CD4-positive, alpha-beta T cell treated with Interleukin-21 for 1 hour (primary cell): ENCODE data around the gene CNNM1.

Experiments used
- DNase-seq: peaks from one replicate; pipeline ENCODE4 v3.0.0-alpha.2; 2020

The CNNM1 gene

DNA sequence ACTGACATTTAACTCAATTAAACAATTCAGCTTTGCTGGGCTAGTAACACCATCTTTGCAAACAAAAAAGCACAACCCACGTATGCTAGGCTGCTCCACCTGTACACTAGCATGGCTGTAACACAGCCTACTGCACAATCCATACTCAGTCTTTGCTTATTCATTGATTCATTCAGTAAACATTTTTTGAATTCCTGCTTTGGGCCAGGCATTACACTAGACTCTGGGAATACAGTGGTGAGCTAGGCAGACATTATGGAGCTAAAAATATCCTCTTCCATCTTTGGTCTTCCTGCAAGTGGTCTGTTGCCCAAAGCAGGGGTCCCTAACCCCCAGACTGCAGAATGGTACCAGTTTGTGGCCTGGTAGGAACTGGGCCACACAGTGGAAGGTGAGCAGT lies 9.9 kb downstream of the CNNM1 start:
- DNase-seq, result no peak

DNA sequence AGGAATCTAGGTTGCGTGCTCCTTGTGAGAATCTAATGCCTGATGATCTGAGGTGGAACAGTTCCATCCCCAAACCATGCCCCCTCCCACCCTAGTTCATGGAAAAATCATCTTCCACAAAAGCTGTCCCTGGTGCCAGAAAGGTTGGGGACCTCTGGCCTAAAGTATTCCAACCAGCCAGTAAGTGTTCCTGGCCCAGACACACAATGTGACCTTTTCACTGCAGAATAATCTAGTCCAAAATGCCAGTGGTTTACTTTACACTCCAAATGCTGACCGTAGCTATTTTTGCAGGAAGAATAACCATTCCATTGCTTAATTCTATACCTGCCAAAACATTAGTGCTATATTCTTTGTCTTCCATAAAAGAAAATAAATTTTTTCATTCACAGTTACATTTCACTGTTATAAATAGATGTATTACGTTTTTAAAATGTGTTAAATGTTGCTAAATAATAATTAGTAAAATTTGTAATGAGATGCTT lies 10.4 kb downstream of the CNNM1 start:
- no peak for DNase-seq

DNA sequence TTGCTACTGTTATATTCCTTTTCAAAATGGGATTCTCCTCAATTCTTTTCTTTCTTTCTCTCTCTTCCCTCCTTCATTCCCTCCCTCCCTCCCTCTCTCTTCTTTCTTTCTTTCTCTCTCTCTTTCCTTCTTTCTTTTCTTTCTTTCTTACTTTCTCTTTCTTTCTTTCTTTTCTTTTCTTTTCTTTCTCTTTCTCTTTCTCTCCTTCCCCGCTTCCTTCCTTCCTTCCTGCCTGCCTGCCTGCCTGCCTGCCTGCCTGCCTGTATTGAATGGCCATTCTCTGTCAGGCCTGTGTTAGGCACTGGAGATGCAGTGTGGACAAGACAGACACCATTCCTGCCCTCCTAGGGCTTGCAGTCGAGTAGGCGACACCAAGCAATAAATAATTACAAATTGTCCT lies 11.5 kb downstream of the CNNM1 start:
- no peak for DNase-seq

DNA sequence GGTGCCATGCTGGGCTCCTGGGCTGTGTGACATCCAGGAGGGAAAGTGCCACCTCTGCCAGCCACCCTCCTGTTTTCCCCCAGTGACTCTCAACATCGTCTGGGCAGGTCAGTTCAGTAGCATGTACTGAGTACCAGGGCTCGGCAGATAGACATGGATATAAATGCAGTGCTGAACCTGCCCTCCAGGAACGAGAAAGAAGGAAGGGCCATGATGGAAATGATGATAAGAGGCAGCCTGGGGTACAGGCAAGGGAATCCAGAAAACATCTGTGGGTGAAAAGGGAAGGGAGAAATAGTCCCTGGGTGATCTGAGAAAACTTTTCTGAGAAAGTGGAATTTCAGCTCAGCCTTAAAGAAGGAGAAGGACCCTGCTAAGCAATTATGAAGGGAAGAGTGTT lies 12.1 kb downstream of the CNNM1 start:
- no peak for DNase-seq

DNA sequence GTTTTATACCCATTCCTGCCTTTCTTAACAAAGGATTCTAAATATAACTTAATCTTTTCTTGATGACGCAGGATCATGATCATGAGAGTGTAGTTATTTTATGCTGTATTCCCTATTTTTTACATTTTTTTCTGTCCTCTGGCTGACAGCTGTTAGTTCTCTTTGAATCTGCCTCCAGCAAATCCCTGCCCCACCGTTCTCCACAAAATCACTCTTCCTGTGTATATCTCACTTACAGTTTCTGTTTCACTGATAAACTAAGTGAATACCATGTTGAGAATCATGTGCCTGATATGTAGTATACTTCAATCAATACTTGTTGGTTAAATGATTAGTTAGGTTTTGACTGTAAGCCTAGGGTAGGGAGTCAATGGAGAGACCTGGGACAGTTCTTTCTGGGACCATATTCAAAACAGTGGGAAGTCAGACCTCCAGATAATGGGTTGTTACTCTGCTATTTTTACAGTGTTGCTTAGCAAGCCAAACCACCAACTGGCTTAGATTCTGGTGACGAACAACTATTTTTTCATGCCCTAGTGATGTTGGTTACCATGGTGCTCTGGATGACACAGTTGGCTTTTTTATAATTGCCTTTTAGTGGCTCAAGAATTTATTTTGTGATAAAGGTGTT lies 12.8 kb downstream of the CNNM1 start:
- no peak for DNase-seq

DNA sequence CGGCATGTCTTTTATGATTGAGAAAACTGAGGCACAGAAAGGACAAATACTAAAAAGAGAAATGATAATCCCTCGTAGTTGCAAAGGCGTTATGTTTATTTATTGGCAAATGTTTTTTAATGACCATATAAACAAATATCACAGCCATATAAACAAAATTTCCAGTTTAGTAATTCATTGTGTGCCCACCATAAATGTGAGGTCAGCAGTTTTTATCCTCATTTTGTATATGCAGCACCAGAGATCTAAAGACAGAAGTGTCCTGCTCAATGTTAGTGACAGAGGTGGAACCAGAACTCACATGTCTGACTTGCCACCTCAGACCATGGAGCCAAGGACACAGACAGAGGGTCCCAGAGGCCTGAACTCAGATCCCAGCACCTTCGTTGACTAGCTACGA lies 14.1 kb downstream of the CNNM1 start:
- no peak for DNase-seq

DNA sequence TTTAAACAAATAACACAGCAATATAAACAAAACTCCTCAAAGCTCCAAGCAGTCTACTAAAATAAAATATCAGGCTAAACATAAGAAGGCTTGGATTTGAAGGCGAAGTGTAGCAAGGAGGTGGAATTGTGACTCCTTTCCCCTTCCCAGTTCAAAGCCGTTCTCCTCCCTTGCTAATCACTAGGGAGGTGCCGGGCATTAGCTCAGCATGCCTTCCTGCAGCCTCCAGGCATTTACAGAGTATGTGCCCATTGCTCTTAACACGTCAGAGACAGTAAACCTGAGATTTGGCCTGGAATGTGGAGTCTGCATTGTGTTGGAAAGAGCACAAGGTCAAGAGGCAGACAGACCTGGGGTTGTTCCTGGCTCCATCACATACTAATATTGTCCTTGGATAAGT lies 15.6 kb downstream of the CNNM1 start:
- no peak for DNase-seq

DNA sequence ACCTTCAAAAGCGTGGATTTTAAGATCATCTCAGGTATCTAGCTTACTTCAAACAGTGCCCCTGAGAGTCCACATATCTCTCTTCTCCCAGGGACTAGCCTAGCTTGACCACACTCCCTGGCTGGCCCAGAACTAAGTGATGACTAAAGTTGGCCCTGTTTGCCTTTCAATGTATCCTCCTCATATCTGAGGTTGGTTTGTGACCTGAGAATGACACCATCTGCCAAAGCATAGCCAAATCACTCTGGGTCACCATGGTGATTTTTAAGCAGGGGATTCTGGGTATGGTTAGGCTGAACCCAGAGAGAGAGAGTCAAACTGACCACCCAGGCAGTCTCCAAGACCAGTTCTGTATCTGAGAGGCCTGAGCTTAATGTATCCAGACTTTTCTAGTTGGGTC lies 16.2 kb downstream of the CNNM1 start:
- DNase-seq, result no peak

DNA sequence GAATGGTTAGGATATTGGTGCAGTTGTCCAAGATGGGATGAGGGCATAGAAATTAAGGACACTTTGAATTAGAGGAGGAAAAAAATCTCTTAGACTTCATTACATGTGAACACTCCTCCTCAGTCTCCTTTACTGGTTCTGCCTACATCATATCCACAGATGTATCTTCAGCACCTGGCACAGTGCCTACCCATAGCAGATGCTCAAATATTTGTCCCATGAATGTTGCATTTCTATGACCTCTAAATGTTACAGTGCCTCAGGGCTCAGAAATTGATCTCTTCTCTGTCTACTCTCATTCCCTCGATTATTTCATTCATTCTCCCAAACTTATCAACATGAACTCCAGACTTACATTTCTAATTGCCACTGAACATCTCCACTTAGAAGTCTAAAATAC lies 17.1 kb downstream of the CNNM1 start:
- no peak for DNase-seq

DNA sequence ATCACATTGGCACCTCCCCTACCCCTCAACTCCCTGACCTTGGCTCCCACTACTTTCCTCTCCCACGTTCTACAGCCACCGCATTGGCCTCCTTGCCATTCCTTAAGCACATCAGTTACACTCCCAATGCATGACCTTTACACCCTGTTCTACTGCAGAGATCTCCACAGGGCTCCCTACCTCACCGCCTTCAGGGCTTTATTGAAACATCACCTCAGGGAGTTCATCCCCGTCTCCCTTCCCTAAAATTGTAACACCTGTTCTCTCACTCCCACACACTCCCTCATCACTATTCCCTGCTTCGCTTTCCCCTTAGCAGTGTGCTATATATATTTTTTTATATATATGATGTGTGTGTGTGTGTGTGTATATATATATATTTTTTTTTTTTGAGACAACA lies 18.5 kb downstream of the CNNM1 start:
- no peak for DNase-seq

DNA sequence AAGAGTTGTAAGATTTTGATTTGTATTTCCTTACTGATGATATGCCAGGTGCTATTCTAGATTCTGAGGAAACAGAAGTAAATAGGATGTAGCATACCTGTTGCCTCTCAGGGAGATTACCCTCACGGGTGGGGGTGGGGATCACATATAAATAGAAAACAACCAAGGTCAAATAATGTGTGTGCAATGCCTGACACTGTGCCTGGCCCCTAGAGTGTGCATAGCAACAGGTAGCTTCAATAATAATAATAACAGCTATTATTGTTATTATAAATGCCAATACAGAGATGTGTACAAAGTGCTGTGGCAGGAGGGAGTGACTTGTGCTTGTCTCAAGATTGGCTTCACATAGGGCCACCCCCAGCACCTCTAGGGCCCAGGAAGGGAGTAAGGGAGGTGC lies 24.0 kb downstream of the CNNM1 start:
- DNase-seq, result no peak

DNA sequence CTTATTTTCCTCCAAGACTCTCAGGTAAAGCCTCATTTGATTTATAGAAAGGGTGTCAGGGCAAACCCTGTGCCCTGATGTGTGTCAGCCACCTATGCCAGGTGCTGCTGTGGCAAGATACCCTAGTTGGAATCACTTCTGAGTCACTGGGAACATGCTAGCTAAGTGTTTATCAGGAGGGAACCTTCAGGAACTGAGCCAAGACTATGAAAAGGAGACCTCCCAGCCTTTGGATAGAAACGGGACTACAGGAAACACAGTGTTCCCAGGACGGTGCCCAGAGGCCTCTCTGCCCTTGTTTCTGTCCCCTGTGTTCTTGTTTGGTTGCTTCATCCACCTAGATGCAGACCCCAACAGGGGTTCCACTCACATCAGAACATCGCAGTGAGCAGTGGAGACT lies 28.5 kb downstream of the CNNM1 start:
- DNase-seq, result no peak

DNA sequence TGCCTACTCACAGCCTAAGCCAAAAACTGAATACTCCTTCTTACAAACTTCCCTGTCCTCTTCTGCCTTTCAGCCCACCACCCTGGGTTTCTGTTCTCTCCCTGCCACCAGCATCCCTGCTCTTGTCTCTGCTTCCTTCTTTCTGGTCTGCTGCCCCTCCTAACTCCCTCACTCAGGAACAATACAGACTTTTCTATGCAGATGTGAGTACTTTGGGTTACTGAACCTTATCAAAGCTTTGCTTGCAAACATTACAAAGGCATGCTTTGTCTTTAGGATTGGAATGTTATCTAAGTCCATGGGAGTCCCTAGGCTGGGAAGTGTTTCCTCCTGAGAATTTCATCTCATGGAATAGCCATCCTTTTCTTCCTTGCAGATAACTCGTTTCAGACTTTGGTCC lies 28.9 kb downstream of the CNNM1 start:
- no peak for DNase-seq

DNA sequence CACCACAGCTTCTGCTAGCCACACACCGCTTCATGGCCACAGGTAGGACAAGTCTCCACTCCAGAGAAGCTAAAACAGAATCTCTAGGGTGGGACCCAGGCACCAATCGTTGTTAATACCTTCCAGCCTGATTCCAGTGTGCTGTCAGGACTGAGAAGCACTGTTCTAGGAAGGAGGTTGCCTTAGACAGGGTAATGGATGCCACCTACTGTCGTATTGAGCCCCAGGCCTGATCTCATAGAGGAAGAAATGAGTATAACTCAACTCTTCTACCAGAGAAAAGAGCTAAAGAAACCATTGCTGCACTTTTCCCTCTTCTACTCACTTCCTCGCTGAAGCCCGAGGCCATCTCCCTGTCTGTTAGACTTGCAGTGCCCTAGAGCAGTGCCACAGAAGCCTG lies 31.8 kb downstream of the CNNM1 start:
- no peak for DNase-seq

DNA sequence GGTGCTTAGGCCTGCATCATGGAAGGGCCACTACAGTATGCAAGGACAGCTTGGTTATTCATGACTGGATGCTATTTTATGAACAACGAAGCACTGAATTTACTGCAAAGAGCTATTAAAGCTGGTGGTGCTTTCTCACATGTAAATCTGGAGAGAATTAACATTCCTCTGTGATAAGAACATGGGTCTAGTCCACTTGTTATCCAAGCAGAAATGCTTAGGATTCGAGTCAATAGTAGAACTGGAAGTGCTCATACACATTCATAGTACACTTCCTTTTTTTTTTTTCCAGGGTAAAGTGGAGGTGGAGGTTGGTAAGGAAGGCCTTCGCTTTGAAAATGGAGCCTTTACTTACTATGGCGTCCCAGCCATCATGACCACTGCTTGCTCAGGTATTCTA lies 35.0 kb downstream of the CNNM1 start:
- no peak for DNase-seq

DNA sequence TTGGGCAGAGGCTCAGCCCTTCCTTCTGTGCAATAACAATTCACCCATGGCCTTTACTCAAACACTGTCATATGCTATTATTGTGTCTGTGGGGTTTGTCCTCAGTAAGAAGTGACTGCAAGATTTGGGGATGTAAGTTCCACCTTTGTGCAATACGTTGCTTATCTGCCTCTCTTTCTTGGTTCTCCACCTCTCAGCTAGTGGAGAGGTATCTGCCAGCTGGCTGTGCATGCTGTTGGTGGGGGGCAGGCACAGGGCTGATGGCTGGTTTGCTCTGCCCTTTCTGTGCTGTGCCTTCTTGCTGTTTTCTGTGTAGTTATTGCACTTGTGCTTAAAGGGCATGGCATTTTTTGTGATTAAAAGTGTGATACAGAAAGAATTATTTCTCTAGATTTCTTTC lies 36.2 kb downstream of the CNNM1 start:
- no peak for DNase-seq

DNA sequence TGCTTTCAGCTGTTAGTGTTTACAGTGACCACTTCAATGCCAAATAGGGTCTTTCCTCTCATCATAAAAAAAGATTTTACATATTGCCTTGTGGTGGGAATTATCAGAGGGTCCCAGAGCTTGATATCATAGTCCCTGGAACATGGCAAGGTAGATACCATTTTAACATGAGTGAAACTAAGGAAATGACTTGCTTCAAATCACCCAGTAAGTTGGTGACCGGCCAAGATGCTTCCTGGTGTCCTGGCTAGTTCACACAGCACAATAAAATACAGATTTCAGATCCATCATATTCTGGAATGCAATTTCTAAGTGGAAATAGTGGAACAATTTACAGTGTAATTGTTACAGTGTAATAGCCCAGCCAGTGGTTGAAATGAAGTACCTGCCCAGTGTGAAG lies 36.6 kb downstream of the CNNM1 start:
- no peak for DNase-seq

DNA sequence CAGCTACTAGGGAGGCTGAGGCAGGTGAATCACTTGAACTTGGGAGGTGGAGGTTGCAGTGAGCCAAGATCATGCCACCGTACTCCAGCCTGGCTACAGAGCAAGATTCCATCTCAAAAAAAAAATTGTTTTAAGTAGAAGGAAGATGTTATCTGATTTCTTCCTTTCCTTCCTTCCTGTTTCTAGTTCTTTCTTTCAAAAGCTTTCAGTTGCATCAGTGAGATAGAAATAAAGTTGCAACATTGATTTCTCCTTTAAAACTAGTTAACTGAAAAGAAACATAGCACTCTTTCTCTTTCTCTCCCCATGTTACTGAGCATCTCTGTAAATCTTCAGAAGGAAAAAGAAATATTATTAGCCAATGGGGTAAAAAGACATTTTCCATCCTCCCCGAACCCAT lies 37.5 kb downstream of the CNNM1 start:
- DNase-seq, result no peak

DNA sequence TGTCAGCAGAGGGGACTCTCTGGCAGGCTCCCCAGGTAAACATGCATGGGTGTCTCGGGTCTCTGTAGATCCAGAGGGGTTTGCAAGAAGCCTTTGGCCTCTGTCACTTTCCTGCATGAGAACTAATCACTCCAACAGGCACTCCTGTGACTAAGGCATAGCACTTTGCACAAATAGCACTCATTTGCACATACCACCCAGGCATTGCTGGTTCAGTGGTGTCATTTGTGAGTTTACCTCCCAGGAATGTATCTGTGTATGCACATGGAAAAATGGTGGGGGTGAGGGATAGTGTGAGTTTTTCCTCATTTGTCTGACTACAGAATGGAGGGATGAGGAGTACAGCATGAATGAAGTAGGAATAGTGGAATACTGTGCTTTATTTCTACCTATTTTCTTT lies 39.5 kb downstream of the CNNM1 start:
- no peak for DNase-seq

DNA sequence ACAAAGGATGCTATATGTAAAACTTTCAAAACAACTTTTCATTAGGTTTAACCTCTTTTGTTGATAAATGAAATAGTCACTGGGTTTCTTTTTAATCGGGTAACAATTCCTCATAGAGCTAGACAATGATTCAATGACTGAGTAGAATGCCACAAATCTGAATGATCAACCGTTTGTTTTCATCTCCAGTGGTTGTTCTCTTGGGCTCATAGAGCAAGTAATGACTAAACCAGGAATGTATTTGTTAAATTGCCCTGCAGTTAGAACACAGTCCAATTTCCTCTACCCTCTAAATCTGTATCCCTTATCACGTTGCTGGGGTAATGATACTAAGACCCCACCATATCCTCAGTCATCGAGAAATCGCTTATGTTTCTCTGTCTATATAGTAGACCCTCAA lies 40.0 kb downstream of the CNNM1 start:
- no peak for DNase-seq

DNA sequence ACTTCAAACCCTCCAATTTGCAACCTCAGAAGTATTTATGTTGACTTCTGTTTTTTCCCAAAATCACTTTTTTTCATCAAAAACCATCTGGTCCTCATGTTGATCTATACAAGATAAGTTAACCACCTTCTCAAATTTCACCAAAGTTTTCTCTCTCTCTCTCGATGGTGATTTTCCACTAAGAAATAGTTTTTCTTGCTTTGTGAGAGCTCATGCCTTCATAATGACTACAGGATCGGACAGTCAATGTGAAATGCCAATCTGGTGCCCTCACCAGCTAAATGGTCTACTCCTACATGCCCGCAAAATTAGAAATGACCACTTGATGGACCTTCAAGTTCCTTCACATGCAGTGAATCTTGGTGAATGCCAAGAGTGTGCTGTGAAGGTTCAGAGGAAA lies 40.4 kb downstream of the CNNM1 start:
- DNase-seq, result no peak

DNA sequence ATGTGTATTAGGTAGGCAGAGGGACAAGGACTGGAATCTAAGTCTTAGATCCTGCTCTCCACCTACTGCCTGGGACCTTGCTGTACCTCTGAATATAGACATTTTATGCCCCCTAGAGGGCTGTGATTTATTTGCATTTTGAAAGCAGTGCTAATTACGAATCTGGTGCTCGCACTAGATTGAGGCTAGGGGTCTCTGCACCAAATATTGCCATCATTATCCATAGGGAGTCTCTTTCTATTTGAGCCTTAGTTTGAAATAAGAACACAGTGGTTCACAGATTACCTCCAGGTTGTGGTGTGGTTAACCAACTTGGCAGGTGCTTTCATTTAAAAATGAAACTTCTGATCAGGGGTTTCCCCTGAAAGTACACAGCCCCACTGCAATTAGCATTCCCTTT lies 41.8 kb downstream of the CNNM1 start:
- no peak for DNase-seq

DNA sequence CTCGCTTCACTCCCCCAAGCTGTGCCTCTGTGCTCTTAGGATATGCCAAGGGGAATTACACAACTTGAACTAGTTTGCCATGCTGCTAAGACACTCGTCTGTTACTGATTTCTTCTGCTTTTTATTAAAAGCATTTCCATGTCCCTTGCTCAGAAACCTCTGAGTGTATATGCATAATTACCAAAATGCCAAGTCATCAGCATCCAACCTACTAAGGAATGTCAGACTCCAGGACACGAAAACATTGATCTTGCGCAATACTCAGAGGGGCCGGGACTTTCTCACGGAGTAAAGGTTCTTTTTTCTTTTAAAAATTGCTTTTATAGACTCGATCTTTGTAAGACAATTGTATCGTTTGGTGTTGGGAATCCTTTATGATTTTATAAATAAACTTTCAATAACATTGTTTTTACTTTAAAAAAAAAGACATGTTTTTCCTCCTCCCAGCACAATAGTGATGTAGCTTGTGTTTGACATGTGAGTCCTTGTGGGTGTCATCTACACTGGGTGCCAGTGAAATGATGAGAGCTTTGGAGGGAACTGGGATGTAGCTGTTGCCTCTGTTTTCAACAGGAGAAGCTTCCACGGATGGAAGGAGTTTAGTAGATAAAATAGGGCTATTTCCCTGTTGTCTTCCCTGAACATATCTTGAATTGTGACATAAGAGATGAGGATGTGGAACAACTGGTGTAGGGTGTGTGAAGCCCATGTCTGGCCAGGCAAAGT lies 43.6 kb downstream of the CNNM1 start:
- DNase-seq, result no peak

DNA sequence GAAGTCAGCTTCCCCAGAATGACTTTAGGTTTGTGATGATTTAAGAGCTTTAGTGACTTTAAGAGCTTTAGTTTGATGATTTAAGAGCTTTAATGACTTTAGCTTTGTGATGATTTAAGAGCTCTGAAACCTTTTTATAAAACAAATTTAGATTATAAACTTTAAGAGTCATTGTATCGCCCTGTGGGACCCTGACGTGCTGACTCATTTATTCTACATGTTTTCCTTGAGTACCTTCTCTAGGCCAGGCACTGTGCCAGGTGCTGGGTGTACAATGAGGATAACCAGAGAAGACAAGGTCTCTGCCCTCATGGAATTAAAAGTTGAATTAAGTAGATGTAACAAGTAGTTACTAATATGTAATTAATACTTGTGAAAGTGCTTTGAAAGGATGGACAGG lies 45.4 kb downstream of the CNNM1 start:
- DNase-seq, result no peak

DNA sequence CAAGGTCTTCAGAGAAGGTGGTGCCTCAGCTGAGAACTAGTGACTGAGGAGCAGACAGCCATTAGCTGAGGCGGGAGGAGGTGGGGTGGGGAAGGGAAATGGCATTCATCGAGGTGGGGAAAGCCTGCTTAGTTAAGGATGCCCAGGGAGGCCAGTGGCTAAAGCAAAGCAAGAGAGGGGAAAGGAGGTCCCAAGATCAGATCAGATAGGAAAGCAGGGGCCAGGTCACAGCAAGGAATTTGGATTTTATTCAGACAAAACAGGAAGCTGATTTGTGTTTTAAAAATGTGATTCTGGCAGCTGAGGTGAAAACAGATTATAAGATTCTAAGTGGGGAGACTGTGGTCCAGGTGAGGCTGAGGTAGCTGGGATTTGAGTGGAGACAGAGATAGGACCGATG lies 45.8 kb downstream of the CNNM1 start:
- no peak for DNase-seq
